ENCODE measurements around the gene CPD. TPM values are rescaled to one million over a fixed set of nuclear protein-coding genes. Genes with fewer than 3 reads are reported as not detected.

The CPD gene
- total RNA-seq, 1 donor from 2014 or later = 26.0 TPM

DNA sequence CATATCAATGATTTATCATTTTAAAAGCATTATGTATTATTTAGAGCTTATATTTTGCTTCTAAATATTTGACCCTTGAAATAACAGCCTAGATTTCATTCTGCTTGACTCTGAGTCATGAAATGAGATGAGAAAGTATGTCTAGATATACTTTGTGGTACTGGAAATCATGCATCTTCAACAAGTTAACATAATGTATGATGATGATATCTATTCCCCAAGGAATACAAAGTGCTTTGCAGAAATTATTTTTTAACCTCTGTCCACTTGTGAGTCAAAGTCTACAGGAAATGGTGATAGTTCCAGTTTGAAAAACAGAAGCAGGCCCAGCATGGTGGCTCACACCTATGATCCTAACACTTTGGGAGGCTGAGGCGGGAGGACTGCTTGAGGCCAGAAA lies 134.6 kb downstream of the CPD start:
- no peak overlapping the region for H3K27ac Mint-ChIP-seq
- no peaks in the 10 kb centered on the region for H3K4me1 Mint-ChIP-seq (ENCODE audit: low read depth)
- peaks cover 30% of the 10 kb centered on the region for H3K36me3 Mint-ChIP-seq (ENCODE audit: low read depth)
- intact Hi-C loops (cut with micrococcal nuclease) = no loop called here
- no peaks in the 10 kb centered on the region for H3K27me3 Mint-ChIP-seq (ENCODE audit: low read depth)
- DNase-seq (ENCODE audit: low spot score) = no peak
- no peaks in the 10 kb centered on the region for H3K9me3 Mint-ChIP-seq
- no peak overlapping the region for H3K4me3 Mint-ChIP-seq (ENCODE audit: low read depth)

DNA sequence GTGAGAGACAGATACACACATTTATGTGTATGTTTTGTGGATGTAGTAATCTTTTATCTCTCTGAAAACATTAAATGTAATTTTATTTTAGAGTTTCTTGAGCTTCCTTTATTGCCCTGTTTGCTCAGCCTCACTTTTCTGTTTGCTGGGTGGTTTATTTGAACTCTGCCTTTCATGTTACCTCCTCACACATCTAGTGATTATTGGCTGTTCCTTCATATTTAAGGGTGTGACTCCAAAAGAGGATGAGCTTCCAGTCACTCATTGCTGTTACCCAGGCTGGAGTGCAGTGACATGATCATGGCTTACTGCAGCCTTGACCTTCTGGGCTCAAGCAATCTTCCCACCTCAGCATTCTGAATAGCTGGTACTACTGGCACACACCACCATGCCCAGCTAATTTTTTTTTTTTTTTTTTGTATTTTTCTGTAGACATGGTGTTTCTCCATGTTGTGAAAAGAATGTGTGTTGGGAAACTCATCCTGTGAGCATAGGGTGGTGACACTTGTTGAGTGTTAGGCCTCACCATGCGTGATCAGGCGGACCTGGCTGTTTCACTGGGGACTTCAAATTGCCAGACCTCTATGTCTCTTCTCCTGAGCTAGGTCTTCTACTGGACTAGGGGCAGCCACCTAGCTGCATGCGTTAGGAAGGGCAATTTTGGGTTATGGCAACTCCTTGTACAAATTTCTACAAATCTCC lies 136.3 kb downstream of the CPD start:
- Mint-ChIP-seq H3K27ac (no peak overlapping the region), H3K36me3 (ENCODE audit: low read depth) (peaks cover 35% of the 10 kb centered on the region), H3K9me3 (no peaks in the 10 kb centered on the region), H3K4me3 (ENCODE audit: low read depth) (no peak overlapping the region), H3K27me3 (ENCODE audit: low read depth) (no peaks in the 10 kb centered on the region), H3K4me1 (ENCODE audit: low read depth) (no peaks in the 10 kb centered on the region)
- intact Hi-C loops (cut with micrococcal nuclease) = no loop called here
- DNase-seq (ENCODE audit: low spot score) = no peak

DNA sequence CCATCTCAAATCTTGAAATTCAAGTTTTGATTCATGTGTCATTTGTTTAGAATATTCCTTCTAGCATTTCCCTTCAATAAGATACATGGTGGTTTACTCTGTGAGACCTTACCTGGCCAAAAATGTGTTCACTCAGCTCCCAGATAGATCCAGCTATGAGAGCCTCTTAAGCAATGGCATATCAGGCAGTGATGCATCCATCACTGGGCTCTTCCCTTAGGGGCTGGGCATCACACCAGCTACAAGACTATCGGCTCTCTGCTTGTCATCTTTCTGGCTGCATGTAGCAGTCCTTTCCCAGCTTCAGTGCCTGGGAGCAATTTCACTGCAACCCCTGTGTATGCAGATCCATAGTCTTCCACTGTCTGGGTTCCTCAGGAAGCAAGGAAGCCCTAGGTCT lies 139.1 kb downstream of the CPD start:
- intact Hi-C loops (cut with micrococcal nuclease) = no loop called here
- Mint-ChIP-seq H3K36me3 (ENCODE audit: low read depth) (peaks cover 52% of the 10 kb centered on the region), H3K4me1 (ENCODE audit: low read depth) (no peaks in the 10 kb centered on the region), H3K4me3 (ENCODE audit: low read depth) (no peak overlapping the region), H3K9me3 (no peaks in the 10 kb centered on the region), H3K27ac (no peak overlapping the region), H3K27me3 (ENCODE audit: low read depth) (no peaks in the 10 kb centered on the region)
- no peak for DNase-seq (ENCODE audit: low spot score)

DNA sequence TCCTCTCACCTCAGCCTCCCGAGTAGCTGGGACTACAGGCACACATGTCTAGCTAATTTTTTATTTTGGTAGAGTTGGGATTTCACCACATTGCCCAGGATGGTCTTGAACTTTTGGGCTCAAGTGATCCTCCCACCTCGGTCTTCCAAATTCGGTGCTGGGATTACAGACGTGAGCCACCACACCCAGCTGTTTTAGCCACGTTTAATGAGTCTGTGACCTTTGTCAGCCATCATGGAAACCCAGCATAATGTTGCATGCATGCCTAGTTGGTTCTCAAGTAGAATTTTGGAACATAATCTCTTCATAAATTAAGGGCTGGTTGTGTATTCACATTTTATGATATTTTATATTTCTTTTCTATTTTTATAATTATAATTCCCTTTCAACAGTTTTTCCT lies 140.4 kb downstream of the CPD start:
- intact Hi-C loops (cut with micrococcal nuclease) = no loop called here
- H3K4me1 Mint-ChIP-seq (ENCODE audit: low read depth) = no peaks in the 10 kb centered on the region
- H3K27ac Mint-ChIP-seq = no peak overlapping the region
- no peaks in the 10 kb centered on the region for H3K27me3 Mint-ChIP-seq (ENCODE audit: low read depth)
- DNase-seq (ENCODE audit: low spot score) = no peak
- H3K36me3 Mint-ChIP-seq (ENCODE audit: low read depth) = peaks cover 50% of the 10 kb centered on the region
- H3K4me3 Mint-ChIP-seq (ENCODE audit: low read depth) = no peak overlapping the region
- no peaks in the 10 kb centered on the region for H3K9me3 Mint-ChIP-seq

Other genes starting within 250 kb of the CPD start
- 0.02 TPM in 1 of 2 replicates, not detected in the other for gene SLC6A4, start 143.2 kb upstream of the CPD start, total RNA-seq
- gene BLMH, start 87.0 kb upstream of the CPD start, total RNA-seq = 68.9 and 72.2 TPM in 2 replicates
- gene TMIGD1, start 44.9 kb upstream of the CPD start, total RNA-seq = not detected in 2 replicates
- 51.1 and 53.6 TPM in 2 replicates for gene GOSR1, start 98.5 kb downstream of the CPD start, total RNA-seq

Data from activated T-helper 2 cell treated with anti-CD3 and anti-CD28 coated beads, Interferon-gamma antibody, Interleukin-2, Interleukin-4, amounts not matched to agents 10 μg/mL and 5 μg/mL and 100 μg/mL, durations not matched to agents 14 hours and 24 hours and 36 hours (primary cell).